Activated CD8-positive, alpha-beta memory T cell treated with anti-CD3 and anti-CD28 coated beads for 48 hours (primary cell): ENCODE results near the gene LZTR1.

Source experiments
- DNase-seq, 3 experiments: peaks; one replicate each; pipeline ENCODE4 v3.0.0-alpha.2; 2020; ENCODE audit warnings: low read depth in 2 of 3, low spot score in 2 of 3

The LZTR1 gene

DNA sequence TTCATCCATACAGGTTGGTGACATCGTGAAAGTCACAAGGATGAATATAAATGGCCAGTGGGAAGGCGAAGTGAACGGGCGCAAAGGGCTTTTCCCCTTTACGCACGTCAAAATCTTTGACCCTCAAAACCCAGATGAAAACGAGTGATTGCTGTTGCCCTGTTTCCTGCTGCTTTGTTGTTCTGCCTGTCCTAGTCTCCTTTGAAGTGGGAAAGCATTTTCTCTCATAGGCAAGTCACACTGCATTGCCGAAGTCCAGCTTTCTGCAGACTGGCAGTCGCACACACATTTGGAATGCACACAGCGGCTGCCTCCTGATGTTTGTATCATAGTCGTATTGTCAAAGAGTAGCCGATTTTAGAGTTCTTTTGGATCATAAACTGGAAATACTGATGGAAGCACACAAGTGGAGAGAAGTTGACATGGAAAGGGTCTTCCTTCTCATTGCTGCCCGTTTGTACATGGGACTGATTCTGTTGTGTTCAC is 32.4 kb upstream of the LZTR1 start:
- DNase-seq = no peak

DNA sequence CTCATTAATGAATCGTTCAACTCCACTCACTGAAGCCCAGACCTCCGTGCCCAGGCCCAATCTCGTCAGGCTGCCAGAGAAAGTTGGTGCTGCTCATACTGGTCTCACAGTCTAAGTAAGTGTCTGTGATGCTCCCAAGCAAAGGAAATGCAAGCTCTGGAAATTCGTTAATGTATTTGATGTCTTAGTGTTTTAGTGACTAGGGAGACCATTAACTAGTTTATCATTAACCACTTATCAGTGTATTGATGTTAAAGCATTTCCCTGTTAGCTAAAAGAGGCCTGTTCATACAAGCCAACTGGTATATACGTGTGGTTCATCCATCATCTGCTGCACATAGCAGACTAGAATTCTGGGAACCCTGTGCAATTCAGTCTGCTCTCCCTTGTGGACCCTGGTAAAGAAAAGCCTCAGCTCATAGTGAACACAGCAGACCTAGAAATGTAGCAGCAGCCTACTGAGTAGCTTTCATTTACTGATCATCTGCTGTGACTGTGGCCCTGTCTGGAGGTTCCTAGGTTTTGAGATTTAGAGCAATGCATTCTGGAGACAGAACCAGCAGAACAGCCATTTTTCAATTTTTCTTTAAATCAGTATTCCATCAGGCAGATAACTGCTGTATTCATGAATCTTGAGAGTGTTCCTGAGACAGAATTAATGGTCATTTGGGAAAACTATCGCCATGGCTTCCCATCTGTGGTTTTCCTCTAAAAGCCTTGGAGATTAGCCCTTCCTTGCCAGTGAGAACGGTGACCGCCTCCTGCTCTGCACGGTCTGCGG is 30.8 kb upstream of the LZTR1 start:
- no peak for DNase-seq

DNA sequence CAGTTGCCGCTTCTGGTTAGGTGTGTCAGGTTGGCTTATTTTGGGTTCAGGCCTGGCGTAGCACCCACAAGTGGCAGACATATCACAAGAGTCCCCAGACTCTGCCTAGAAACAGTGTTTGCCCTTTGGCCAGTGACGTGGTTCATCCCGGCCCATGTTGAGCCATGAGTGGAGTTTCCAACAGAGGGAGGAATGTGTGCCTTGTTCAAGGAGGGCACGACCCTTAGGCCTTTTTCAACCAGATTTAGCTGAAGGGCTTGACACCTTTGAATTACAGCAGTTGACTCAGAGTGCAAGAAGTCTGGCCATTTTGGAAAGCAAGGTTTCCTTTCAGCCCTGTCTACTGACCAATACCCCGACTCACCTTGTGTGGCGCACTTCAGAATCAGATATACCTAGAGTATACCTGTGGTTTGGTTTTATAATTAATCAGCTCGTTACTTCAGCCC is 30.1 kb upstream of the LZTR1 start:
- no peak for DNase-seq

DNA sequence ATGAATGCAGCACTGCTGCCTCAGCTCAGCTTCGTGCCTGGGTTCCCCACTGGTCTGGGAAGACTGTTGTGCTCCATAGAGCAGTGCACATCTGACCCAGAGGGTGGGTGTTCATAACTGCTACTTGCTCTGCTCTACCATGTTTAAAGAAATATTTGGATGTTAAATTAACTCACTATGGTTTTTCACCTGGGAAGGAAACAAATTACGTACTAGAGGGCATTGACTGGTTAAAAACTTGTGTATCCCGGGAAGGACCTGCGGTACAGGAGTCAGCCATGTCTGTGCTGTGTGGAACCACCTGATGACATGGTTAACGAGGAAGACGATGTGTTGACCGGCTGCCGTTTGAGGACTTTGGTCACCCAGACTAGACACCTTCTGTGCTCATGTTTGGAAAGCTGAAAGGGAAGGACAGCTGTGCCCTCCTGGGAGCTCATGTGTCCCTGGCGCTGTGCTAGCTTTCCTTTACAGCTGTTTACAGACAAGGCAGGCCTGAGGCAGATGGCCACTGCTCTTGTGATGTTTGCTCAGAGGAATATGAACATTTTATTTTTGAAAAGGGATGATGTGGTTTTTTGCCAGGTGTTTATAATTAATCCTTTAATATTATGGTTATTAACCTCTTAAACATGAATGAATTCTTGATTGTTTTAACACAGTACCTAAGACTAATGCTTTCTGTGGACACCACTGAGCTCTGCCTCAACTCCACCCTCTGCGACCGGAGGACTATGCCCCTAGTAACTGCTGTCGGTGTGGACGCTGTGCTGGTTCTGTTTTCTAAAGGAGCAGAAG is 29.4 kb upstream of the LZTR1 start:
- DNase-seq = no peak

DNA sequence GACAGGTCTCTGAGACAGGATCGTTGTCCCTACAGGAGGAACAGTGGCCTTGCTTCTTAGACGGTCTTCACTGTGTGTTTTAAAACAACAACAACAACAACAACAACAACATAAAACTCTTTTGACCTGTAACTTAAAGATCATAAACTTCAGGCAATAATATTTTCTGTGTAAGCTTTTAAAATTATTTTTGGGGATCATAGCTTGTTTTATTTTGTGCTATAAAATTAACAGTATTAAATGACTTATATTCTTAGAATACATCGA is 28.8 kb upstream of the LZTR1 start:
- DNase-seq = no peak

DNA sequence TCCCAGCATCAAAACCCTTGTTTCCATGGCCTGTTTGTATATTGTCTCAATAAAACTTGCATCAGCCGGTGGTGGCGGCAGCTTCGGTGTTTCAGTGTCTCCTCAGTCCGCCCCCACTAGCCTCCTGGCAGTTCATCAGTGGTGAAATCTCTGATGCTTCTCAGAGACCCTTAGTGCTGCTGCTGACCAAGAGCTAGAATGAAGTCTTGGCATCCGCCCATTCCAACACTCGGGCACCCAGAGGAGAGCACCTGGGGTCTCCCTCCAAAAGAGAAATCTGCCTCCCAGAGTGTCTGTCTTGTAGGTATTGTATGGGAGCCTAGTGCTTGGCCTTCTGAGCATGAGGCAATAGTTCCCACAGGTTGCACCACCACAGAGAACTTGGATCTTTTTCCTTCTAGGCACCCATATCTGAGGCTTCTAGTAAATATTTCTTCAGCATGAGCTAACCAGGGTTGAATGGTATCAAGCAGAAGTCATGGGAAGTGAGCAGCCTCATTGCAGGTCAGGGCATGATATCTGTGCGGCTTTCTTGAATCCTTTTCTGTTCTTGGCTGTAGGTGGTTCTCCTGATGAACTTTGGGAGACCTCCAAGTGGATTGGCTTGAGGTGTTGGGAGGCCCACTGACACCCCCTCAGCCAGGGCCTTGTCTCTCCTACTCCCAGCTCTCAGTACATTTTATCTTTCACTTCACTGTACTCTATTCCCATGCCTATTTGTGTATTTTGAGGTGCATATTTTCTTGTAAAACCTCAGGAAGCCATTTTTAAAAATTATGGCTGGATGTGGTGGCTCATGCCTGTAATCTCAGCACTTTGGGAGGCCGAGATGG is 28.2 kb upstream of the LZTR1 start:
- no peak for DNase-seq

DNA sequence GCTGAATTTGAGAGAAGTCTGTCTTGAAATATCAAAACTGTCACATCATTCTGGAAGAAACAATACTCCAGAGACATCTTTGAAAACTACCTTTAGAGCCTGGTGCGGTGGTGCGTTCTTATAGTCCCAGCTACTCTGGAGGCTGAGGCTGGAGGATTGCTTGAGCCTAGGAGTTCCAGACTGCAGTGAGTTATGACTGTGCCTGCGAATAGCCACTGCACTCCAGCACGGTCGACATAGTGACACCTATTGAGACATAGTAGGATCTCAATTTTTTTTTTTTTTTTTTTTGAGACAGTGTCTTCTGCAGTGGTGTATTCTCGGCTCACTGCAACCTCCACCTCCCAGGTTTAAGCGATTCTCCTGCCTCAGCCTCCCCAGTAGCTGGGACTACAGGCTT is 26.5 kb upstream of the LZTR1 start:
- no peak for DNase-seq

DNA sequence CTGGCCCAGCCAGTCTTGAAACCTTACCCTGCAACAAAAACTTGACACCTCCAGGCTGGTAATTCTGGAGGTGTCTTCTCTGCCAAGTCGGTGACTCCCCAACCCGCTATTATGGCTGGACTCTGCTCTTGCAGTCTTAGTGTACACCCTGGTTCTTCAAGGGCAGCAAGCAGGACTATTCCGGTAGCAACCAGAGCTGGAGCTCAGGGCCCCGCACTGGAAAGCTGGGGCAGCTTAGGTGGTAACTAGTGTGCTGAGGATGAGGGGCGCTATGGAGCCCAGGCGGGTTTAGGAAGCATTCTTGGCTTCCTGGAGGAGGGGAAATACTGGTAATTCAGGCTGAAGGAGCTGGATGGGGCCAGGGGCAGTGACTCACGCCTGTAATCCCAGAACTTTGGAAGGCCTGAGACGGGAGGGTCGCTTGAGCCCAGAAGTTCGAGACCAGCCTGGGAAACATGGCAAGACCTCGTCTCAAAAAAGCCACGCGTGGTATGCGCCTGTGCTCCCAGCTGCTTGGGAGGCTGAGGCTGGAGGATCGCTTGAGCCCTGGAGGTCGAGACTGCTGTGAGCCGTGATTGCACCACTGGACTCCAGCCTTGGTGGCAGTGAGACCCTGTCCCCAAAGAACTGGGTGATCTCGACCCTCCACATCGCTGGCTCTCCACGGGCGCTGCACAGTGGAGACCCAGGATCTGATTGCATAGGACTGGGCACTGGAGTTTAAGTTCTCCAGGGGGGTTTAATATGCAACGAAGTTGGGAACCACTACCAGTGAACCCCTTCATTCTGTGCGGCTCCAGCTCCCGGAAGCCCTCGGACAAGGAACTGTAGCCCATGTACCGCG is 25.6 kb upstream of the LZTR1 start:
- no peak for DNase-seq

DNA sequence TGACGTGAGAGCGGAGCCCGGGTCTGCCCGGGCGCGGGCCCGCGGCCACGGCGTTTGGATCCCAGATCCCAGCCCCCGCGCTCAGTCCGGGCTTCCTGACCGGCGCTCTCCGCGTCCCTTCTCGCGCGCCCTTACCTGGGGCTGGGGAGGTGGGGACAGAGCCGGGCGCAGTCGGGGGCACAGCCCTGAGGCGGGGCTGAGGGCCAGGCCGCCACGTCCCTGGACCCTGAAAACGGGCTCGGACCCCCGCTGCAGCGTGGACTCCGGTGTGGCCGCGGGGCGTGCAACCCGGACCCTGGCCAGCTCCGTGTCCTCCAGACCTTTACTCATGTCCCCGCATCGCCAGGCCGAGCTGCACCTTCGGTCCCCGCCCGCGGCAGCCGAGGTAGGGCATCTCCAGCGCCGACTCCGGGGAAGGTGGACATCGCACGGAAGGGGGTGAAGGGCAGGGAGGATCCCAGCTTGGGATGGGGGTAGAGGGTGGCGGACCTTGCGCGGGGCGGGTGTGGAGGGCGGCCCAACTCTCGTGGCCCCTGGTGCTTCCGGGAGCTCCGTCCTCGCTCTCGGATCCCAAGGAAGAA is 24.9 kb upstream of the LZTR1 start:
- no peak for DNase-seq

DNA sequence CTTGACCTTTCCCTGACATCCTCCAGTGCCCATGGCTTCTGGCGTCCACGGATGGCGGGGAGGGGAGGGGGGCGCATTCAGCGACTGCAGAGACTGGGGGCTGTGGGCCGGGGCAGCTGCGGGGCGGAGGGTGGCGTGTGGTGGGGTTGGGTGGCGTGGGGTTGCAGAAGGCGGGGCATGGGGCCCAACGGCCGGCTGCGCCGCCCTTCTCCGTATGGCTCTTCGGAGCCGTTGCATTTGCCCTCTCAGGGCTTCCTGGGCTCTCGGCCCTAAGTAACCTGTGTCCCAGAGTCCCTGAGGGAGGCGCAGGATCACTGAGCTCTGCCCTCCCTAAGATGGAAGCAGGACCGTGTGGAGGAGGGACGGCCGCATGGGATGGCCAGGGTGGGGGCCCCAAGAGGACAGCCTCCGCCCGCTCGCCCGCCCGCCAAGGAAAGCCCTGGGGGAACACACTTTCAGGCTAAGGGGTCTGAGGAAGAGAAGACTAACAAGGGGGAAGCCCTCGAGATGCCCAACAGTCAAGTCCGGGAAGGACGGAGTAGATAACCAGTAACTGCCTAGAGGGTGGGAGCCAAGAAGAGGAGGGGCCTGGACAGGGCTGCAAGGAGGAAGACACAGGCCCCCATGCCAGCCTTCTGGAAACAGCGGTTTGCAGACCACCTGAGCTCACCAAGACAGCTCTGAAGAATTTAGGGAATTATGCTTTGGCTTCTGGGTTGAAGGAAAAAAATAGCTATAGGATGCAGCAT is 24.2 kb upstream of the LZTR1 start:
- DNase-seq = no peak

DNA sequence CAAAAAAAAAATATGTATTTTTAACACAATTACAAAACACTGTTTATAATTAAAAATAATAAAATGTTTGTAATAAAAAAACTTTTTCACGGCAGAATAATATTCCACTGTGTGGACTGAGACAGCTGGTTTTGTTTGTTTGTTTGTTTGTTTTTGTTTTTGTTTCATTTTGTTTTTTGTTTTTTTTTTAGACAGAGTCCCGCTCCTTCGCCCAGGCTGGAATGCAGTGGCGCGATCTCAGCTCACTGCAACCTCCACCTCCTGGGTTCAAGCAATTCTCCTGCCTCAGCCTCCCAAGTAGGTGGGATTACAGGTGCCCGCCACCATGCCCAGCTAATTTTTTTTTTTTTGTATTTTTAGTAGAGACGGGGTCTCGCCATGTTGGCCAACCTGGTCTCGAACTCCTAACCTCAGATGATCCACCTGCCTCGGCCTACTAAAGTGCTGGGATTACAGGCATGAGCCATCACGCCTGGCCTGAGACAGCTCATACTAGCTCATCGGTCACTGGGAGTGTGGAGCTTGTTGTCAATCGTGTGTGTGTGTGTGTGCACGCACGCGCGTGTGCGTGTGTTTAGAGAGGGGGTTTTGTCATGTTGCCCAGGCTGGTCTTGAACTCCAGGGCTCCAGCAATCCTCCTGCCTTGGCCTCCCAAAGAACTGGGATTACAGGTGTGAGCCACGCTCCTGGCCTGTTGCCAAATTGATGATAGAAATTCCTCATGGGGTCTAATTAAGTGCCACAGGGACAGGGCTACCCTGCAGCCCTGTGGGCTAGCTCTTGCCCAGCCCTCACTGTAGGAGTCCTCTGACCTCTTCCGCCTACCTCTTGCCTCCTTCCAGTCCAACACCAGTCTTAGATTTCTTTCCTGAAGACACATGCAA is 22.3 kb upstream of the LZTR1 start:
- DNase-seq = no peak

DNA sequence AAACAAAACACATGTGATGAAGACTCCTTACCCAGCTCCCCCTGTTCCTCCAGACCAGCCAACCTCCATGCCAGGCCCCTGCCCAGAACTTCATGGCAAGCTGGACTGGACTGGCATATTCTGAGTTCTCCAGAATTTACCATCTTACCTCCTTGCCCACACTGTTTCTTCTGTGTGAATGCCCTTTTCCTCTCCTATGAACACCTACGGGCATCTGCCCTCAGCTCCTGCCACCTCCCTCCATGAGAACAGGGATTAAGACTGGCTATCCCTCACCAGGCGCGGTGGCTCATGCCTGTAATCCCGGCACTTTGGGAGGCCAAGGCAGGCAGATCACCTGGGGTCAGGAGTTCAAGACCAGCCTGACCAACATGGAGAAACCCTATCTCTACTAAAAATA is 21.5 kb upstream of the LZTR1 start:
- DNase-seq = no peak

DNA sequence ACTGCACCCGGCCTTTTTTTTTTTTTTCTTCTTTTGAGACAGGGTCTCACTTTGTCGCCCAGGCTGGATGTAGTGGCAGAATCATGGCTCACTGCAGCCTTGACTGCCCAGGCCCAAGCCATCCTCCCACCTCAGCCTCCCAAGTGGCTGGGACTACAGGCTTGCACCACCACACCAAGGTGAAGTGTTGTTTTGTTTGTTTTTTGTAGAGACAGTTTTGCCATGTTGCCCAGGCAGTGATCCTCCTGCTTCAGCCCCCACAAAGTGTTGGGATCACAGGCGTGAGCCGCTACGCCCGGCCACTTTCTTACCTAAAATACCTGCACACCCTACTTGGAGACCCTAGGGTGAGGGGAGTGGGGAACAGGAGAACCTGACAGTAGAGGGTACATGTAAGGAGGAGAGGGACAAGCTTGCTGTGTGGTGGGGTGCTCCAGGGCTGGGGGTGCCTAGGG is 19.6 kb upstream of the LZTR1 start:
- no peak for DNase-seq

DNA sequence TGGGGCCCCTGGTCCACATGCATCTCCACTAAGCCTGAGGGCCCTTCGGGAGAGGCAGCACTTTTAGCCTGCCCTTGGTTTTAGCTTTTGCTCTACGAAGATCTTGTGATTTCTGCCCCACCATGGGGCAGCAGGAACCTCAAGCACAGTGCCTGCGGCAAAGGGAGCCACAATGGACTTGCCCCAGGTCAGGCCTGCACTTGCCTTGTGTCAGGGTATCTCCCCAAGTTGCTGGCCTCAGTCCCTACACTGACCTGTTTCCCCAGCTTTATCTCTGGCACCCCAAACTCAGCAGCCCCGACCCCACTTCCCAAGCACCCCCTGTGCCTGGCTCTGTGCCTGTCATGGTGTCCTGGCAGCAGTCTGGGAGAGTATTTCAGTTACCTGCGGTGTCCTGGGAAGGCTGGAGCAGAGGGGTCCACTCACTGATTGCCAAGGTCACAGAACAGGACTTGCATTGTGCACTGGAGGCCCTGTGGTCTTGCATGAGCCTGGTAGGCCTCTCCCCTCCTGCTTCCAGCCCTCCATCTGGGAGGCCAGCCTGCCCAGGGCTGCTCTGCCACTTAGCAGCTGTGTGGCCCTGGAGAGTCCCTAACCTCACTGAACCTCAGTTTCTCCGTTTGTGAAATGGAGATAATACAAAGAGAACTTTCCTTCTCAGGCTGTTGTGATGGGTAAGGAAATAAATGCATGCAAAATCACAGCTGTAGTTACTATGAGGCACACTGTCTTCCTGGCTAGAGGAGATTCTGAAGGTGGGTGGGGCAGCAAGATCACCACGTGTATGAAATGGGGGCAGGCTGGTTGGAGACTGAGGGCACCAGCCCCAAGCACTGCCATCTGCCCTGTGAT is 18.7 kb upstream of the LZTR1 start:
- no peak for DNase-seq

DNA sequence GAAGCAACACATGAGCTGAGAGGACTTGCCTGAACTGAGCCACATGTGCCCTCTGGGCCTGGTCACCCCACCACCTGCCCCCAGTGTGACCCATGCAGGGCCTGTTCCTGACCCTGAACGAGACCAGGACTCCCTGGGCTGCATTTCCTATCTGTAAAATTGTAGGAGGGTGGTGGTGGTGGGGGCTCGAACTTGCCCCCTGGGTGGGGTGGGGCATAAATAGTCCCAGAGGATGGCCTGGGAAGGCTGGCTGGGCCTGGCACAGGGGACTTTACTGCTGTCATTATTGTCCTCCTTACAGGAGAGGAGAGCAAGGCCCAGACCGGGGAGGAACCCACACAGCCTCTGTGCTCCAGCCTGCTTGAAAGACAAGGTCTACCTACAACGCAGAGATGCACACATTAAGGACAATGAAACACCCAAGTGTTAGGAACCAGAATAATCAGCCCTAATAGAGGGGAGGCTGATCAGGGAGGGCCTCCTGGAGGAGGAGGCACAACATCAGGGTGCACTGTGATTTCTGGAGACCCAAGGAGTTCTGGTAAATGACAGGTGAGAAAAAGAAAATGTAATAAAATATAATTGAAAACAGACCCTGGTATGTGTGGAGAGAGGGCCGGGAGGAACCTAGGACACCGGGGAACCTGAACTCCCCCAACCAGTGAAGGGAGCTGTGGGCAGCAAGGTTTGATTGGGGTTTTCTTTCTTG is 17.9 kb upstream of the LZTR1 start:
- DNase-seq = no peak

DNA sequence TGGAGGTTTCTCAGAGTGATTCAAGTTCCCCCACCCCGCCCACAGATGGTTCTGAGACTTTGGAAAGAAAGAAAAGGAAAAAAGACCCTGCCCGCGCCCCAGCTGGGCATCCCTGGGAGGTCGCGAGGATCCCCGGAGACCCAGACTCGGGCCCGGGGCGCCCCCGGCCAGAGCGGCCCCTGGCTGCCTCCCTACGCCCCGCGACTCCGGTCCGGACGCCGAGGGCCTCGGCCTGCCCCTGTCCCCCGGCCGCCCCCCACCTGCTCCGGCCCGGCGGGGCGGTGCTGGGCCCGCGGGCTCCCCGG is 17.3 kb upstream of the LZTR1 start:
- DNase-seq = no peak

DNA sequence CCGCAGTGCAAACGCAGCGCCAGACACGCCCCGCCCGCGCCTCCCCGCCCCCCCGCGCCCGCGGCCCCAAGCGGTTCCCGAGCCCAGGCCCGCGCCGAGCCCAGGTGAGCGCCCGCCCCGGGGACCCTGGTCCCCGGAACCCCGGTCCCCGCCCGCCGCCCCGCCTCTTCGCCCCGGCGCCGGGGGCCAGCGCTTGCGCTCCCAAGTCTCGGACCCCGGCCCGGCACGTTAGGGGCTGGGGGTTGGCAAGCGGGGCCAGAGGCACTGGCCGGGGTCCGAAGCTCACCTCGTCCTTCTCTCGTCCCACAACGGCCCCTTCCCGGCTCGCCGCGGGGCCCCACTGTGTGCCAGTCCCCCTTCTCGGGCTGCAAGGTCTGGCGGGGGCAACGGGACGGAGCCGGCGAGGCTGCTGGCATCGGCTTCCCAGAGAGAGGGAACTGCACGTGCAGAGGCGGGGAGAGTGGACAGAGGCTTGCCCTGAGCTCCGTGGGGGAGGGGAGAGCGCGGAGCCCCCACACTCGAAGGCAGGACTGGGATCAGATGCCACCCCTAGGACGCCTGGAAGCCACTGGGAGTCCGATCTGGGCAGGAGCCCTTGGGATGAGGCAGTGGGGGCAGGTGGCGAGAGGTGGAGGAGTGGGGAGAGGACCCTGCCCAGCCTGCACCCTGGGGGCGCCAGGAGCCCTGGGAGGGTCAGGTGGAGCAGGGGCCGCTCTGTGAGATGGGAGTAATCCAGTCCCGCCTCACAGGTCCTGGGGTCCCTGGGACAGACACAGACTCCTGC is 16.8 kb upstream of the LZTR1 start:
- no peak for DNase-seq
